H1 (cell line): ENCODE data around the gene DVL1. TPM values are rescaled to one million over a fixed set of nuclear protein-coding genes. Genes with fewer than 3 reads are reported as not detected.

ENCODE experiments used
- BACH1 ChIP-seq: IDR thresholded peaks from 2 replicates; pipeline ENCODE4 v1.6.1; 2012; ENCODE audit warnings: low read length, improper control_type of control experiment
- CREB1 ChIP-seq: IDR thresholded peaks from 2 replicates; pipeline ENCODE4 v1.6.1; 2012; ENCODE audit warnings: inconsistent platforms
- EP300 ChIP-seq, 2 experiments: IDR thresholded peaks; 1 replicate in 1 of 2; 2 replicates in 1 of 2; pipeline ENCODE4 v1.6.1; 2011 to 2012; ENCODE audit warnings: low read depth in 2 of 2, low read length in 2 of 2, mild to moderate bottlenecking in 2 of 2, borderline replicate concordance in 1 of 2, inconsistent platforms in 1 of 2, moderate library complexity in 1 of 2
- EZH2 ChIP-seq: fragments of 200-600 bp; sonication (generic); IDR thresholded peaks from 2 replicates; pipeline ENCODE4 v1.7.1; 2012; ENCODE audit warnings: low read depth, mild to moderate bottlenecking, moderate library complexity, low read length, inconsistent platforms; ENCODE audit not compliant: severe bottlenecking
- KDM4A ChIP-seq: IDR thresholded peaks from one replicate; pipeline ENCODE4 v1.7.1; 2012; ENCODE audit warnings: low read depth, mild to moderate bottlenecking, moderate library complexity, low read length, inconsistent platforms; ENCODE audit not compliant: severe bottlenecking
- MAFK ChIP-seq: IDR thresholded peaks from 2 replicates; pipeline ENCODE4 v1.6.1; 2012; ENCODE audit warnings: low read depth, mild to moderate bottlenecking, improper control_type of control experiment, low read length
- NANOG ChIP-seq: IDR thresholded peaks from 2 replicates; pipeline ENCODE4 v1.6.1; 2011; ENCODE audit warnings: low read length, low read depth, mild to moderate bottlenecking, inconsistent platforms; ENCODE audit not compliant: insufficient read depth, poor library complexity, severe bottlenecking
- SIX5 ChIP-seq: IDR thresholded peaks from 2 replicates; pipeline ENCODE4 v1.6.1; 2011; ENCODE audit warnings: mild to moderate bottlenecking, low read depth, low read length
- SP4 ChIP-seq: IDR thresholded peaks from 2 replicates; pipeline ENCODE4 v1.6.1; 2012; ENCODE audit warnings: low read length, inconsistent platforms
- USF2 ChIP-seq: IDR thresholded peaks from 2 replicates; pipeline ENCODE4 v1.6.1; 2011; ENCODE audit warnings: low read length, improper control_type of control experiment
- polyA plus RNA-seq, 7 experiments: library from polyadenylated mRNA; depleted of rRNA in 3 of 7; stranded (reverse) in 5 of 7; unstranded in 2 of 7; fragments of >200 nt in 5 of 7; fragments of 200-250 nt in 2 of 7; gene quantifications; 1 replicate in 5 of 7; 2 replicates in 1 of 7; 4 replicates in 1 of 7; pipeline versions ENCODE4 v1.2.1 to v1.2.3, GENCODE V29; 2011 to 2013; ENCODE audit warnings: missing spikeins in 2 of 7, mixed read lengths in 2 of 7
- total RNA-seq: library from RNA; stranded (reverse); fragmentation: NEBNext Ultra II Directional; extraction: Animal tissue kit (Norgen Biotek cat#: 25700); gene quantifications from 2 replicates; pipeline ENCODE4 v1.2.1, GENCODE V29; 2021
- TF ChIP-seq, protein P1 (sequence below): IDR thresholded peaks from 2 replicates; pipeline ENCODE4 v1.6.1; 2012; ENCODE audit warnings: inconsistent platforms

DVL1 gene
- total and polyA plus RNA-seq, 2 of the 8 experiments (the other 6 are each of a cell fraction or from before 2014, with no cell fraction given), result 39.4 to 58.9 TPM

DNA sequence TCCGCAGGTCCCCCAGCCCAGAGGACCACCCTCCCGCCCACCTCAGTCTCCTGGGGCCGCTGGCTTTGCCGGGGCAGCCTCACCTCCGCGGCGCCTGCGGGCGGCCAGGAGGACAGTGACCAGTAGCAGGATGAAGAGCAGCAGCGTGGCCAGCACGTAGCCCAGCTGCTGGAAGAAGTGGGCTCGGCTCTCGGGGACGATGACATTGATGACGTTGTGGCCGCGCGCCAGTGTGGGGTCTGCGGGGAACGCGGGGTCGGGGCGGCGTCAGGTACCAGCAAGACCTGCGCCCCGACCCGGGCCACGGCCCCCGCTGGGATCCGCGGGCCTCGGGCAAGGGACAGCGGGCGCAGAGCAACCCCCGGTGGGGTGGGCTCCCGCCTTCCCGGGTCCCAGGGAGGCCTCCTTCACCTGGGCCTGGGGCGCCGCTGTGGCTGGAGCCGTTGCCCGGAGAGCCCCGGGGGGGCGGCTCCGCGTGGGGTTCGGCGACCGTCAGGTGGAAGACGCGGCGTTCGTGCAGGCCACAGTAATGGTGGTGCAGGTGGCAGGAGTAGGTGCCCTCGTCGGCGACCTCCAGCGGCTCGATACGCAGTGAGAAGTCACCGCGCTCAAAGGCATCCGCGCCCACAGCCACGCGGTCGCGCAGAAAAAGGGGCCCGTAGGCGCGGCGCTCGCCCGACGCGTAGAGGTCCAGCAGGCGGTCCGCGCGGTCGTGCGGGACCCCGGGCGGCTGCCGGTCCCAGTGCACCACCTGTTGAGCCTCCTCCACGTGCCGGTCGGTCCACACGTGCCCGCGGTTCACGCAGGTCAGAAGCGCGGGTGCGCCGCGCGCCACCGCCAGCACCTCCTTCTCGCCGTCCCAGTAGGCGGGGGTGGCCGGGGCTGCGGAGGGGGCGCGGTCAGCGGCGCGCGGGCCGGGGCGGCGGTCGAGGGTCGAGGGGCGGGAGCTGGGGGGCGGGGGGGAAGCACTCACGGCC lies 5.3 kb upstream of the DVL1 start (continued):
- TF ChIP-seq USF2, result no peak
- TF ChIP-seq SIX5, result no peak
- peak; percentile 45; the same call in 1 of the 2 replicates for TF ChIP-seq BACH1
- no peak for TF ChIP-seq NANOG
- no peak for TF ChIP-seq EP300 (IDR thresholded peaks at IDR 0.05; ENCODE audit: borderline replicate concordance in 1 of 2, low read depth in 2 of 2, low read length in 2 of 2)
- no peak for TF ChIP-seq MAFK
- TF ChIP-seq KDM4A, result peak; percentile 39
- TF ChIP-seq, protein P1, sequence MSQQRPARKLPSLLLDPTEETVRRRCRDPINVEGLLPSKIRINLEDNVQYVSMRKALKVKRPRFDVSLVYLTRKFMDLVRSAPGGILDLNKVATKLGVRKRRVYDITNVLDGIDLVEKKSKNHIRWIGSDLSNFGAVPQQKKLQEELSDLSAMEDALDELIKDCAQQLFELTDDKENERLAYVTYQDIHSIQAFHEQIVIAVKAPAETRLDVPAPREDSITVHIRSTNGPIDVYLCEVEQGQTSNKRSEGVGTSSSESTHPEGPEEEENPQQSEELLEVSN, result peak; percentile 16
- peak; percentile 78 for TF ChIP-seq CREB1
- no peak for TF ChIP-seq SP4
- peak; percentile 76 for TF ChIP-seq EZH2
